Activated CD4-positive, alpha-beta memory T cell treated with anti-CD3 and anti-CD28 coated beads for 36 hours (primary cell): Measurements from ENCODE around the gene AKR1C3. TPM values are rescaled to one million over a fixed set of nuclear protein-coding genes. Genes with fewer than 3 reads are reported as not detected.

Source experiments
- CTCF ChIA-PET: fragments of 350-600 bp; sonication (Branson Sonifier 250); formaldehyde crosslinking; loops from one replicate; lab custom pipeline; 2021; ENCODE audit warnings: antibody characterized with exemption, inconsistent platforms; lab: Charles Lee
- POLR2A ChIA-PET: fragments of 350-600 bp; sonication (Branson Sonifier 250); formaldehyde crosslinking; loops from one replicate; lab custom pipeline; 2021; ENCODE audit warnings: antibody characterized with exemption; lab: Charles Lee
- DNase-seq: peaks from one replicate; pipeline ENCODE4 v3.0.0-alpha.2; 2020
- H3K27ac Mint-ChIP-seq: one replicate; pipeline ENCODE4 v1.8.0; 2021; ENCODE audit warnings: mixed read lengths
- H3K27me3 Mint-ChIP-seq: one replicate; pipeline ENCODE4 v1.8.0; 2021; ENCODE audit warnings: mixed read lengths
- H3K36me3 Mint-ChIP-seq: one replicate; pipeline ENCODE4 v1.8.0; 2021; ENCODE audit warnings: mixed read lengths
- H3K4me1 Mint-ChIP-seq: one replicate; pipeline ENCODE4 v1.8.0; 2021; ENCODE audit warnings: low read depth, mixed read lengths
- H3K4me3 Mint-ChIP-seq: one replicate; pipeline ENCODE4 v1.8.0; 2021; ENCODE audit warnings: mild to moderate bottlenecking, mixed read lengths
- H3K9me3 Mint-ChIP-seq: one replicate; pipeline ENCODE4 v1.8.0; 2021; ENCODE audit warnings: mixed read lengths
- intact Hi-C: fragments of 100-400 bp; cut with micrococcal nuclease; formaldehyde crosslinking; loops from one replicate; pipeline ENCODE4 v1.15.1; 2023
- total RNA-seq, 2 experiments: library from RNA; stranded (reverse); gene quantifications; one replicate each; pipeline ENCODE4 v1.2.3, GENCODE V29; 2021

Gene AKR1C3
- total RNA-seq, 2 experiments from 2014 or later, result 0.33 to 0.70 TPM

- no peaks in the 10 kb centered on the region for H3K27me3 Mint-ChIP-seq
- no peak overlapping the region for H3K27ac Mint-ChIP-seq
- H3K36me3 Mint-ChIP-seq, result peaks cover 8% of the 10 kb centered on the region
- ChIA-PET CTCF (no interaction called here), POLR2A (no interaction called here)
- DNase-seq, result no peak
- H3K9me3 Mint-ChIP-seq, result peaks cover 18% of the 10 kb centered on the region
- intact Hi-C loops, result no loop called here
- H3K4me3 Mint-ChIP-seq, result no peak overlapping the region
- H3K4me1 Mint-ChIP-seq, result no peaks in the 10 kb centered on the region
These were observed 53.9 kb downstream of the AKR1C3 start for GRCh38 chr10:5147981-5148677.

- no peak for DNase-seq
These were observed 54.4 kb downstream of the AKR1C3 start for GRCh38 chr10:5148678-5149032.

GRCh38 chr10:5151076-5151475 is 56.9 kb downstream of the AKR1C3 start:
- Mint-ChIP-seq H3K27me3 (no peaks in the 10 kb centered on the region), H3K4me3 (no peak overlapping the region), H3K27ac (no peak overlapping the region), H3K4me1 (no peaks in the 10 kb centered on the region), H3K9me3 (peaks cover 18% of the 10 kb centered on the region), H3K36me3 (peaks cover 13% of the 10 kb centered on the region)
- POLR2A ChIA-PET, result no interaction called here
- CTCF ChIA-PET, result interaction anchor here (1.4 kb wide), 1 partner anchor 61 kb away, joined by 3 read pairs; no protein-coding TSS in a partner anchor
- intact Hi-C loops, result no loop called here
- DNase-seq, result no peak

More at GRCh38 chr10:5148678-5149032, 54.4 kb downstream of the AKR1C3 start:
- no peak overlapping the region for H3K27ac Mint-ChIP-seq
- intact Hi-C loops, result no loop called here
- no peaks in the 10 kb centered on the region for H3K27me3 Mint-ChIP-seq
- no peak overlapping the region for H3K4me3 Mint-ChIP-seq
- H3K36me3 Mint-ChIP-seq, result peaks cover 8% of the 10 kb centered on the region
- peaks cover 18% of the 10 kb centered on the region for H3K9me3 Mint-ChIP-seq
- ChIA-PET CTCF (no interaction called here), POLR2A (no interaction called here)
- H3K4me1 Mint-ChIP-seq, result no peaks in the 10 kb centered on the region

- Mint-ChIP-seq H3K4me1 (no peaks in the 10 kb centered on the region), H3K9me3 (peaks cover 2% of the 10 kb centered on the region), H3K4me3 (no peak overlapping the region), H3K27ac (no peak overlapping the region), H3K36me3 (peaks cover 14% of the 10 kb centered on the region), H3K27me3 (no peaks in the 10 kb centered on the region)
- no peak for DNase-seq
- intact Hi-C loops, result no loop called here
- POLR2A ChIA-PET, result no interaction called here
- CTCF ChIA-PET, result no interaction called here
These were observed 61.7 kb downstream of the AKR1C3 start for GRCh38 chr10:5155951-5156350.

Other genes starting within 250 kb of the AKR1C3 start
- gene AKR1C1, start 131.0 kb upstream of the AKR1C3 start, total RNA-seq, result under 1 TPM; 0.12 to 0.22 TPM
- gene AKR1C2, start 90.6 kb upstream of the AKR1C3 start, total RNA-seq, result under 1 TPM in 1 of 2 experiments, not detected in 1; 0.17 TPM
- under 1 TPM; 0.33 to 0.80 TPM for gene AKR1C8, start 90.7 kb downstream of the AKR1C3 start, total RNA-seq
- not detected for gene AKR1C4, start 102.4 kb downstream of the AKR1C3 start, total RNA-seq